Astrocyte of the hippocampus (primary cell): Measurements from ENCODE around the gene PPIF.

Experiments used
- DNase-seq: peaks from one replicate; pipeline ENCODE4 v3.0.0; 2011; ENCODE audit warnings: low read depth, low spot score

PPIF gene

DNA sequence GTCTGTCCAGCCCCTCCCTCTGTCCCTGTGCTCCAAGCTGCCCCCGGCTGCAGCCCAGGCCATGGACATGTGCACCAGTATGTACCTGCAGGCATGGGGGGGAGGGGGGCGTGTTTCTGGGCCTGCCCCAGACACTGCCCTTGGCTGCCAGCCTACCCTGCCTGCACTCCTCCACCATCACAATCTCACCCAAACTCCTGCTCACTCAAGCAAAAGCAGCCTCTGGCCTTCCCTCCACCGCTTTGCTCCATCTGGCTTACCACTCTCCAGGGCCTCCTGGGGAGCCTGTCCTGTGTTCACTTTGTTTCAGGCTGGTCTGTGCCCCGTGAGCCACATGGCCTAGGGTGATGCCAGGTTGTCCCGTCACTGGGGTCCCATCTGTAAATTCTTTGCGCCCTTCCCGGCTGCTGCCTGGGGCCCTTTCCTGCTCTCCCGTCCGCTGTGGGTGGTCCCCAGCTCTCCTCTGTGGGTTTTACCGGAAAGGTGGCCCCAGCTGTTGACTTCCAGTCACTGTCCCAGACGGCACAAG is 33.3 kb upstream of the PPIF start:
- no peak for DNase-seq

DNA sequence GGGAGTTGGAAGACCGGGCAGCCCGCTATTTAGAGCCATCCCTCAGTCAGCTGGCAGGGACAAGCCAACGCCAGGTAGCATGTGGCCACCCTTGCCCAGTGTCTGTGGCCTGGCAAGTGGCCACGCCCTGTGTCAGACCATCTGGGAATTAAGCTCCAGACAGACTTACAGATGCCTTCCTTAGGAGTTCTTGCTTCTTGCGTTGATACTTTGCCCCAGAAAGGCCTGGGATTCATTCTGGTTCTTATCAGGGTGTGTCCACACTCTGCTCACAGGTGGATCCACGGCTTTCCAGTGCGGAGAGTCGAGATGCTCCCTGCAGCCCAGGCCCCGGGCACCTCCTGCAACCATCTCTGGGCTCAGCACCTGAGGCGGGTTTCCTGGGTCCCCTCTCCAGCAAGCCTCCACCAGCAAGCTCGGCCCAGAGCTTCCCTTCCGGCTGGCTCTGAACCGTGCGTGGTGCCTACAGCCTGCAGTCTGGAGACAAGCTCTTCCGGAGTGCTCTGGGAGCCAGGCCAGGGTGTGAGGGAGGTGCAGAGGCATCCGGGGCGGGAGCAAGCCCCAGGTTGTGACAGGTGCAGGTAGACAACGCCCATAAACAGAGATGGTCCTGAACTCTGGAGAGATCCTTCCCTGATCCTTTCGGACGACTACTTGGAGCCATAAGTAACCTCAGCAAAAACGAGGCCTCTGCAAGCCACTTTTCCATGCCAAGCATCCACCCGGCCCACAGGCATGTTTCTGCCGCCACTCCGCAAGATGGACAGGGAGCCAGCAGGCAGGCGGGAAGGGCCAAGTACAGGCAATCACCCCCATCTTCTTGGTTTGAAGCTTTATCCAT is 32.3 kb upstream of the PPIF start:
- DNase-seq = peak; percentile 29

DNA sequence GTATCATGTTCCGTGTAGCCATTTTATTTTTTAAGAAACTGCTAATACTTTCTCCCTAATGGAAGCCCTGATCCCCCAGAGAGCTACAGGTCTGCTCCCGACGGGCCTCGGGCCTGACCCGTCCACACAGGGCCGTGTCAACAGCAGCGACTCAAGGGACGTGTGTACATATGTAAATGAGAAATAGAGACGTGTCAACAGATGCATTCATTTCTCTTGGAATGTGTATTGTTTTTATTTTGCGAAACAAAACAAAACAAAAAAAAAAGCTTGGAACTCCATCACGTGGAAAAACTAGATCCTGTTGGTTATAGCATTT is 31.7 kb upstream of the PPIF start:
- no peak for DNase-seq

GRCh38 chr10:79316671-79317431 is 30.4 kb upstream of the PPIF start:
- DNase-seq = peak; percentile 28

- DNase-seq = no peak
Measured at GRCh38 chr10:79318369-79318768, 28.9 kb upstream of the PPIF start.

DNA sequence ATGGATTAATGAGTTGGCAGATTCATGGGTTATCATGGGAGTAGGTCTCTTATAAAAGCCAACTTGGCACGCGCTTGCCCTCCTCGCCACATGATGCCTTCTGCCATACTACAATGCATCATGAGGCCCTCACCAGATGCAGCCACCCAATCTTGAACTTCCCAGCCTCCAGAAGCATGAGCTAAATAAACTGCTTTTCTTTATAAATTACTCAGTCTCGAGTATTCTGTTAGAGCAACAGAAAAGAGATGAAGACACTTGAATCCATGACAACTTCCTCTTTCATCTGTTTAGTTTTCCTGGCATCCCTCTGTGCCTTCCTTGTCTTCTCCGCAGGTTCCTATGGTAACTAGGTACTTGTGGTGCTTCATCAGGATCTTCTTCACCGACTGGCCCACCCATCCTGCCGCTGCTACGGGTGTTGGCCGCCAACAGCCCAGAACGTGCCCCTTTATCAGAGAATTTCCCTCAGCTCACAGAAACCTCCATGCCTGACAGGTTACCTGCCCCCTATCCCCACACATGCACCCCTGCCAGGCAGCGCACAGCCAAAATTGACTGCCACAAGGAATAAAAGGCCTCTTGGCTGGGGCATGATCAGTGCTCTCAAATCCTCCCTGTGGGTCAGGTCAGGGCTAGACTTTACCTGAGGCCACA is 28.0 kb upstream of the PPIF start:
- no peak for DNase-seq

DNA sequence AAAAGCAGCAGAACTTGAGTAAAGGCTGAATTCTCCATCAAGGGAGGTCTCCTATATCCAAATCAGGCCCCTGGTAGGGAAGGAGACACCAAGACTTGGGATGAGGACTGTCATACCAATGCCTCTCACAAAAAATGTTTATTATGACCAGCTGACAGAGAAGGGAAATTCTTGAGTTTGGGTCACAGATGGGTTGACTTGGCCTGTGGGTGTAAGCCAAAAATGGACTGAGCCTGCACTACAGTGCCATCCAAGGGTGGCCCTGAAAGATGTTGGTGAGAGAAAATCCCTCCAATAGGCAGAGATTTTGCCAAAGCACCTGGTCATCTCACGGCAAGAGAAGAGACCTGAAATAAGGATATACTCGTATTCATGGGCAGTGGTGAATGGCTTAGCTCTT is 27.0 kb upstream of the PPIF start:
- DNase-seq = no peak

DNA sequence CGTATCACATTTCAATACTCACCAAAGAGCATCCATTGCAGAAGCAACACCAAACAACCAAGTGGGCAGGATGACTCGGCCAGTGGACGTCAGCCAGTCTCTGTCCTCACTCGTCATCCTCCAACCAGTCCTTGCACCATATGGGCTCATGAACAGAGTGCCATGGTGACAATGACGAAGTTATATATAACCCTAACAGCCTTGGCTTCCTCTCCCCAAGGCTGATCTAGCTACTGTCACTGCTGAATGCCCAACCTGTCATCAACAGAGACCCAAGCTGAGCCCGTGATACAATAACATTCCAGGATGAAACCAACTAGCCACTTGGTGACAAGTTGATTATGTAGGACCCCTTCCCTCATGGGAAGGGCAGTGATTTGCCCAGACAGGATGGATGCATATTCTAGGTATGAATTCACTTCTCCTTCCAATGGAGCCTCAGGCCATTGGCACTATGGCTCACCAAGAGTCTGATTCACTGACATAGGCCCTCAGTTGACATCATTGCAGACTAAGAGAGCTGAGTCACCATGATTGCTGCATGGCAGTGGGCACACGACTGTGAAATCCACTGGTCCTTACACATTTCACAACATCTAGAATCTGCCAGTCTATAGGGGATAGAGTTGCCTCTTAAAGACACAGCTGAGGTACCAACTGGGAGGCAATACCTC is 26.3 kb upstream of the PPIF start:
- peak; percentile 65 for DNase-seq

DNA sequence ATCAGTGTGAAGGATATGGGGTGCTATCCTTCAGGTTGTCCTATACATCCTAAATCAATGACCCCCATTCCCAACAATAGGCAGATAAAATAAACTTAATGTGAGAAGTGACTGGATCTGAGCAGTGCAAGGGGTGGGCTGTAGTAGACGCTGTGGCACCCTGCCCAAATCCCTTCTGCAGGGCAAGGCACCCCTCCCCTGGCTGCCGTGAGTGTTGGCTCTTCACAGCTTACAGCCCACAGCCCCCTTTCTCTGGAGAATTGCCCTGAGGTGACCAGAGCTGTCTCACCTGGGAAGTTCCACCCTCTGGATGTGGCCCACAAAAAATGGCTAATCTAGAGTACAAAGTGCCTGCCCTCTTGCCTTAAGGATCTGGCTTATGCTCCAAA is 25.8 kb upstream of the PPIF start:
- no peak for DNase-seq

- no peak for DNase-seq
Measured at GRCh38 chr10:79321951-79322350, 25.3 kb upstream of the PPIF start.

DNA sequence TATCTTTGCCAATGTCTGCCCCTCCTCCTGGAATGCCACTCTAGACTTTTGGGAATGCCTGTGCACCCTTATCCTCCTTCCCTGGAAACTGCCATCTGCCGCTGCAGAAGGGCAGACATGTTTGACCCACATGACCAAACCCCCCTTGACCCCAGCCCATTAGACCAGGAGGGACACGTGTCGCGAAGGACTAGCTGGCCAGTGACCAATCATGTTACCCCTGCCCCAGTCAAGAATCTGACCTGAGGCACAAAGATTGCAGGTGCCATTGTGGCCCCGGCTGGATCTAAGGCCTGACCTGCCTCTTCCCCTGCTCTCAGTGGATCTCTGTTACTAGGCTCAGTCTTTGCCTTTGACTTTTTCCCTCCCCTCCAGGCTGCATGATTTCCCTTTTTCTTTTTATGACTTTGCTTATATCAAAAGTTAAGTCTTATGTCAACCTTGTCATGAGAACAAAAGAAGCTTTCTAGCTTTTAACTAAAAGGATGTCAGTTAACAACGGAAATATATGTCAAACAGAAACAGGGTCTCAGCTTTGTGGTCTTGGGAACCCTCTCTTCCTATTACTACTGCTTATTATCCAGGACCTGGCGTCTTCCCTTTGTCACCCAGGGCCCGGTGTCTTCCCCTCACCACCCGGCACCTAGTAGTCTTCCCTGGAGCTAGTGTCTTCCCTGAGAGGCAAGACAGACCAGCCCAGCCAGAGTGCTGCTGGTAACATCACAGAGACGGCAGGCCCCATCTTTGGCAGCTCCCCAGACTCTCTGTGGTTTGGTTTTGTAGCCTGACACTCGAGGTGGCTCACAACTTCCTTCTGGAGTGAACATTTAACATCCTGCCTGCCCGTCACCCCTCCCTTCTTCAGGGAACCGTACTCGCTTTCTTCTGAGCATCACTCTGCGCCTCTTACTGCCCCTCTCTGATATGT is 24.4 kb upstream of the PPIF start:
- DNase-seq = peak; percentile 87

DNA sequence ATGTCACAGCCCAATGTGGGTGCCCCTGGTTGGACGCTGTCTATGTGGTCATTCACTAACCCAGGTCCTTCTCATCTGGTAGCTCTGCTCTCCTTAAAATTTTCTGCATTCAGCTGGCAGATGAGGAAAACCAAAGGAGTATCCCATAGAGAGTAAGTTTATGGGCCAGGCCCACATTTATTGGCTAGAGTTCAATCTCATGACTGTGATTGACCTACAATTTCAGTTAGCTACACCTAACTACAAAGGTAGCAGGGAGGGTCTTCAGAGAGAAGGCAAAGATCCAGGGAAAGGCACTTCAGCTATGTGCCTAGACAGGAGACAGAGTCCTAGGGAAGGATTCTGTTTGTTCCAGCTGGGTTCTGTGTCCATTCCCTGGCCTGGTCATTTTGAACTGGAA is 23.7 kb upstream of the PPIF start:
- no peak for DNase-seq

GRCh38 chr10:79324032-79324695 is 23.1 kb upstream of the PPIF start:
- DNase-seq = no peak

DNA sequence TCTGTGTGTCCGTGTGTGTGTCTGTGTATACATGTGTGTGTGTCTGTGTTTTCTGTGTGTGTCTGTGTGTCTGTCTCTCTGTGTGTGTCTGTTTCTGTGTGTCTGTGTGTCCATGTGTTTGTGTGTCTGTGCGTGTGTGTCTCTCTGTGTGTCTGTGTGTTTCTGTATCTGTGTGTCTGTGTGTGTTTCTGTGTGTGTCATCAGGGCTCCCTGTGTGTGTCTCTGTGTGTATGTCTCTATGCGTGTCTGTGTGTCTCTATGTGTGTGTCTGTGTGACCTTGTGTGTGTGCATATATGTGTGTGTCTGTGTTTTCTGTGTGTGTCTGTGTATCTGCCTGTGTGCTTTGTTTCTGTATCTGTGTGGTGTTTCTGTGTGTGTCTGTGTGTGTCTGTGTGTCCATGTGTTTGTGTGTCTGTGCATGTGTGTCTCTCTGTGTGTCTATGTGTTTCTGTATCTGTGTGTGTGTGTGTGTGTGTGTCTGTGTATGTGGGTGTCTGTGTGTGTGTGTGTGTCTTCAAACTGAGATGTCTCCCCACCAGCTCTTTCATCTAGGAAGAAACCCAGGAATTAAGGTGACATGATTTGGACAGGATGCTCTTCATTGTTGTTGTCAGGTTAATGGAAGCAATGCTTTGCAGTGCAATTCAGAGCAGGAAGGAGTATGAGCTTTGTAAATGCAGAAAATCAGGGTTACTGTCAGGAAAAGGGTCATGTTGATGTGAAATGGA is 20.7 kb upstream of the PPIF start:
- no peak for DNase-seq

DNA sequence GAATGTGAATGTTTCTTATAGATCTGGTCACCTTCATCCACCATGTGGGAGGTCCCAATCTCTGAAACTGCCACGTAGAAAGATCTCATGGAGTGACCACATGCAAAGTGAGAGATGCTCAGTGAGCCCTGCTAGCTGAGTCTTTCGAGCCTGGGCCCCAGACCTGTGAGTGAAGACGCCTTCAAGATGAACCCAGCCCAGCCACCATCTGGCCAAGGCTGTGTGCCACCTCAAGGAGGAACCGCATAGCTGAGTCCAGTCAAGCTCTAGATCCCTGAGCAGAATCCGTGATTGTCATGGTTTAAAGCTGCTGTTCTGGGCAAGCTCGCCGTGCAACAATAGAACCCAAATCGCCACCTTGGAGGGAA is 20.2 kb upstream of the PPIF start:
- DNase-seq = no peak

GRCh38 chr10:79328147-79328701 is 19.0 kb upstream of the PPIF start:
- DNase-seq = no peak

DNA sequence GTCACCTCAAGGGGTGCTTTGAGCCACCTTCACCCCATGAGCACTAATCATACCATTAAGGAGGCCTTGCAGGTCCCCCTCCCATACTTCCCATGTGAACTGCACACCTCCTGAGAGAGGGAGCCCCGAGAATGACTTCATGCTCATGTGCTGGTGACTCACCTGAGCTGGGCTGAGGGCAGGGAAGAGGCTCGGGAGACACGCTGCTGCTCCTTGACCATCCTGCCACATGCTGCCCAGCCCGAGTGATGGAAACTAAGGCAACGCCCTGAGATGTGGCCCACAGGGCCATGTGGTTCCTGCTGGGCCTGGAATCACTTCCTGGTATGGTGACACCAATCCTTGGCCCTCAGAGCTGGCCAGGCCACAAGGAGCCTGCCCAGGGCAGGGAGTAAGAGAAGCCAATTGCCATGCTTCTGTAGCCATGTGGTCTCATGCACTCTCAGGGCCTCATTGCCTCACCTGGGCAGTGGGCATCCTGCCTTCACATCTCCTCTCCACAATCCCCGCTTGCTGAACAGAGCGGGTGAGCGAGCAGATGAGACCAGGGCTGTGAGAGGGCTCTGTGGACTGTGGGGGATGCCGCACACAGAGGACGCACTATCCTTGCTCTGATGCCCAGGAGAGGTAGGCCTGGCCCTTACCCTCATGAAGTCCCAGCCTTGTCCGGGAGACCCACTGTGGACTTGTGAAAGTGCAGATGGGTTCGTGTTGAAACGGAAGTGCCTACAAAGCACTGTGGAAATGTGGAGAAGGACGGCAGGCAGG is 18.3 kb upstream of the PPIF start:
- peak; percentile 37 for DNase-seq

DNA sequence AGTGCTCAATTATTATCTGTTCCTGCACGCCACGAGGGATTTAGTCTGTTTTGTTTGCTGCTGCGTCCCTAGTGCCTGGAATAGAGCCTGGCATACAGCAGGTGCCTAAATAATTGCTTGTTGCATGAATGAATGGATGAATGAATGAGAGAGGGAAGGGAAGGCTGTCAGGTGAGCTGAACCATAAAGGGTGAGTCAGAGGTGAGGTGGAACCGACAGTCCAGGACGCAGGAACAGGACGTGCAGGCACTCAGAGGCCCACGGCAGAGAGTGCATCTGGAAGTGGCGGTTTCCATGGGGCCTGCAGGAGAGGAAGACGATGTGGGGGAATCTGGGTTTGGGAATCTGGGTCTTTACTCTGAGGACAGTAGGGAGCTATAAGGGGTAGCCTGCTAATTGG is 17.7 kb upstream of the PPIF start:
- no peak for DNase-seq

DNA sequence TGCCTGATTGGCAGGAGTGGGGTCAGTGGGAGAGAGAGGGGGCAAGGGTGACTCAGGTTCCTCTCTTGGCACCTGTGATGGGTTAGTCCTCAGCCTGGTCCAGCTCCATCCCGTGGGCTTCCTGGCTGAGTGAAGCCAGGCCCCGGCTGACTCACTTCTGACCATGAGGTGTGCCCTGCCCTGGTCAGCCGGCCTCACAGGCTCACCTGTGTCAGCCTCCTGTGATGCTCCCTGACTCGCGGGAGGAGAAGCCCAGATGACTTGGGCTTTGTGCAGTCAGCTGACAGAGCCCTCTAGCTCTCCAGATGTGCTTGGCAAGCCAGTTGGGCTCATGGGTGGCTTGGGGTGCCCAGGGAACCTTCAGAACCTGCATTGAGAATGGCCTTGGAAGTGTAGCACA is 16.0 kb upstream of the PPIF start:
- DNase-seq = no peak
